Uterus (tissue), 2 donors: ENCODE measurements around the gene MYO1B.

Experiments used
- POLR2A ChIP-seq, 2 donors: fragments of 450-650 bp; IDR thresholded peaks; one replicate each; pipeline ENCODE4 v1.6.1; 2016; ENCODE audit warnings: antibody characterized with exemption in 2 of 2, mild to moderate bottlenecking in 1 of 2, moderate library complexity in 1 of 2
- TF ChIP-seq, protein P1 (sequence below), 4 experiments: fragments of 200-600 bp in 2 of 4; fragments of 450-650 bp in 2 of 4; sonication (generic) in 2 of 4; IDR thresholded peaks; one replicate each; pipeline ENCODE4 v1.5.1; 2016 to 2019; ENCODE audit warnings: antibody characterized with exemption in 4 of 4, mild to moderate bottlenecking in 2 of 4, moderate library complexity in 1 of 4

DNA sequence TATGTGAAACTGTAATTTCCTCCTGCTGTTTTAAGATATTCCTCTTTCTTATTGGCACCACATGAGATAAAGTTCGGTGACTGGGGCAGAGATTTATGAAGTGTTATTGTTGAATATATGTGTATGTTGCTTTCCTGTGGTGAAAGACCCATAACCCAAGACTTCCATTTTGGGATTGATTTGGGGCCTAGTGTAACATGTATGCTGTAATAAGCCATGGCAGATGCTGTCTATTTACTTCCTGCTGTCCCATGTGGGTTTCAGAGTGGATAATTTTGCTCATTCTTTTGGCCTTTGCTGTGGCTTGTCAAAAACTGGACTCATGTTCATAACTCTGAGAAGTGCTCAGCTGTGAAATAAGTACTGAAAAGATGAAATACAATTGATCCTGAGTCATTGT is 10.8 kb upstream of the MYO1B start:
- no peak for TF ChIP-seq POLR2A (IDR thresholded peaks at IDR 0.05)
- TF ChIP-seq, protein P1, sequence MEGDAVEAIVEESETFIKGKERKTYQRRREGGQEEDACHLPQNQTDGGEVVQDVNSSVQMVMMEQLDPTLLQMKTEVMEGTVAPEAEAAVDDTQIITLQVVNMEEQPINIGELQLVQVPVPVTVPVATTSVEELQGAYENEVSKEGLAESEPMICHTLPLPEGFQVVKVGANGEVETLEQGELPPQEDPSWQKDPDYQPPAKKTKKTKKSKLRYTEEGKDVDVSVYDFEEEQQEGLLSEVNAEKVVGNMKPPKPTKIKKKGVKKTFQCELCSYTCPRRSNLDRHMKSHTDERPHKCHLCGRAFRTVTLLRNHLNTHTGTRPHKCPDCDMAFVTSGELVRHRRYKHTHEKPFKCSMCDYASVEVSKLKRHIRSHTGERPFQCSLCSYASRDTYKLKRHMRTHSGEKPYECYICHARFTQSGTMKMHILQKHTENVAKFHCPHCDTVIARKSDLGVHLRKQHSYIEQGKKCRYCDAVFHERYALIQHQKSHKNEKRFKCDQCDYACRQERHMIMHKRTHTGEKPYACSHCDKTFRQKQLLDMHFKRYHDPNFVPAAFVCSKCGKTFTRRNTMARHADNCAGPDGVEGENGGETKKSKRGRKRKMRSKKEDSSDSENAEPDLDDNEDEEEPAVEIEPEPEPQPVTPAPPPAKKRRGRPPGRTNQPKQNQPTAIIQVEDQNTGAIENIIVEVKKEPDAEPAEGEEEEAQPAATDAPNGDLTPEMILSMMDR (IDR thresholded peaks at IDR 0.05), result no peak
